Inflammatory macrophage treated with lipopolysaccharide for 4 hours (primary cell): ENCODE measurements around the gene MAML3.

Source experiments
- DNase-seq: peaks from one replicate; pipeline ENCODE4 v3.0.0-alpha.2; 2020

The MAML3 gene

DNA sequence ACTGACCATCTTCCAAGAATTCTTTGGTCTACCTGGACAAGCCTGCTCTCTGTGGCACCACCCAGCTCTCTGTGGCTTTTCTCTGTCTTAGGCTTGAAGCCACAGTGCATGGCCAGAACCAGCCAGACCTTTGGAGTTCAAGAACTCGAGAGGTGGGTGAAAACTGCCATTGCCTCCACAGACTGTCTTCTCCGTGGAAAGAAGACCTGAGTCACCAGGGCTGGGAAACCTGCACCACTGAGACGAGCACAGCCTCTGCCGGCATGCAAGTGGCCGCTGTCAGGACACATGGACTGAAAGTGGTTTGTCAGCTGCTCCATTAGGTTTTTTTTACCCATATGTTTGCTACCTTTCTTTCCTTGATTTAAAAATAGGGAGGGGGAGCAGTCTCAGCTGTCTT, 413.9 kb downstream of the MAML3 start:
- DNase-seq, result no peak

DNA sequence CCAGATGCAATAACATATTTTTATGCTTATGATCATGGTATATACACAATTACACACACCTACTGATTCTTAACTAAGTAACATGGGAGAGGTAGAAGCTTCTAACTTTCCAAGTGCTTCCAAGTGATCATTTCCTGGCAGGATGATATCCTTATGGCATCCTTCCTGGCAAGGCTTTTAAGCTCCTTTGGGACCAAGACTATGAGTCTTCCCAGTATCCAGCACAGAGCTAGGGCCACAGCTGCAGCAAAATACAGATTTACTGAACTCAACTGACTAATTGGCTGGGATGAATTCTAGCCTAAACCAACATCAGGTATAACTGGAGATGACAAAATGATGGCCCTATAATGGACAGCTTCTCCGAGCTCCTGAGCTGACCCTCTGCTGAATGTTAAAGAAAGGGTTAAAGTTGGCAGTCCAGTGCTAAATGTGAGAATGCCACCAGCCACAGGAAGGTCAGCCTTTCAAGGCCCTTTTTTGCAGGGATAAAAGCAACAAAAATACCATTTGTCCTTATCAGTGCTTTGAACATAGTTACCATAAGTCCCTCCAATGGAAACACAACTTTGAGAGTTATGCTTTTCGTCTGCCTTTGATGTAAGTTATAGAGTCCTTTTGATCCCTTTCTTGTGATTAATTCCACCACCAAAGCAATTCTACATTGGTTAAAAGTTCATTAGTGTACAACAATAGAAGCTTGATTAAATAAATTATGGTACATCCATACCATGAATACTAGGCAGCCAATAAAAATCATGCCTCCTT, 415.0 kb downstream of the MAML3 start:
- DNase-seq, result no peak

DNA sequence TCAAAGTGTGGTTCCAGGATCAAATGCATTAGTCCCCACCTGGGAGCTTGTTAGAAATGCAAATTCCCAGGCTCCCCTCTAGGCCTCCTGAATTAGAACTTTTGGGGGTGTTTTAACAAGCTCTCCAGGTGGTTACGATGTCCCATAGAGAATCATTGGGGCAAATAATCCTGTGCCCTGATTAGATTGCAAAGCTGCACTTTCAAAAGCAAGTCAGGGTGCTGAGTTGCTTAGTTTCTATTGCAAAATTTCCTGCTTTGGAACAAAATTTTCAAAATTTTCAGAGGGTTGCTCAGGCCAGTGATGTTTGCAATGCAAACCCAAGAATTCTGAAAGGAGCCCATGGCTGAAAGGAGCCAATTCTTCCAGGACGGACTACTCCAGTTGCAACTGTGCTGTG, 417.3 kb downstream of the MAML3 start:
- DNase-seq, result peak; percentile 51

DNA sequence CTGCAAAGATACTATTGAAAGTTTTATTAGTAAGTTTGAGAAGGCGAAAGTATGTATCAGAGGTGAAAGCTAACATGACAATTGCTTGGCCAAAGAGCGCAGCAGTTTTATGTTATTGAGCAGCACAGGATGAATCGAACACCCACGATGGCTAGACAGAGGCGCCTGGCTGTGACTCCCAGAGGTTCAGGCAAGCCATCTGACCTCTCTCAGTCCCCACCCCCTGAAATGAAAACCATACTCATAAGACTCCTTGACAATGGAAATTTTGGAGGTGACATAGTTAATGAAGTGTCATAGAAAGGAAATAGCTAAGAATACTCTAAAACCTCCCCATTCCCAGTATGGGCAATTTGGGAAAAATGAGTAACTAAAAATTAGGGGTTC, 417.7 kb downstream of the MAML3 start:
- DNase-seq, result peak; percentile 31

DNA sequence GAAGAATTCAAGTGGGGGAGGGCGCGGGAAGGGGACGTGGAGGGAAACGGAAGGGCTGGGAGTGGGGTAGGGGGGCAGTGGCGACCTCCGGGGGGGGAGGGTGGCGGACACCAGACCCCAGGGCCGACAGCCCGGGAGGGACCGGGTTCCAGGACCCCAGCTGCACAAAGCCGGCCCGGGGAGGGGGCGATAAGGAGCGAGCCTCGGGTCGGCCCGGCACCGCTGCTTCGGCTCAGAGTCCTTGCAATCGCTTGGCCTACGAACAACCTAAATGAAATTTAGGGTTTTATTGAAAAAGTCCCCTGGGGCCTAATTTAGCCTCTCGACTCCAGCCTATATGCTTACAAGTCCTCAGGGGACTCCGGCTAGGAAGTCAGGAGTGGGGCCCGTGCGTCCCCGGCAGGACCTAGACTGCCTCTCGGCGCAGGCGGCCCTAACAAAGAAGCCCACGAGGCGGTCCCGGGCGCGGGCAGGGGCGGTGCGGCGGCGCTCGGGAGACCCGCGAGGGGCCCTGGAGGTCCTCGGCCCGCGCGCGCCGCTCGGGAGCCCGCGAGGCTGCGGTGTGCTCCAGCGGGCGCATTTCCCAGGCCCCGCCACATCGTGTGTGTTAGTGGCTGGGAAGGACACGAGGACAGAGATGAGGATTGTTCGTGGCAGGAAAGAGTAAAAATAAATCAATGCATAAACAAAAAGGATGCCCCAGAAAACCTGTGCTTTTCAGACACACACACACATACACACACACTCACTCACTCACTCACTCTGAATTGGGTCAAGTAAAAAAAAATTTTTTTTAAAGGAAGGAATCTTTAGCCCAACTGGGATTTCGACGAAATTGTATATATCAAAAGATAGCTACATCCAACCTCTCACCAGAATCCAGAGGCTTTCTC, 418.4 kb downstream of the MAML3 start:
- no peak for DNase-seq

DNA sequence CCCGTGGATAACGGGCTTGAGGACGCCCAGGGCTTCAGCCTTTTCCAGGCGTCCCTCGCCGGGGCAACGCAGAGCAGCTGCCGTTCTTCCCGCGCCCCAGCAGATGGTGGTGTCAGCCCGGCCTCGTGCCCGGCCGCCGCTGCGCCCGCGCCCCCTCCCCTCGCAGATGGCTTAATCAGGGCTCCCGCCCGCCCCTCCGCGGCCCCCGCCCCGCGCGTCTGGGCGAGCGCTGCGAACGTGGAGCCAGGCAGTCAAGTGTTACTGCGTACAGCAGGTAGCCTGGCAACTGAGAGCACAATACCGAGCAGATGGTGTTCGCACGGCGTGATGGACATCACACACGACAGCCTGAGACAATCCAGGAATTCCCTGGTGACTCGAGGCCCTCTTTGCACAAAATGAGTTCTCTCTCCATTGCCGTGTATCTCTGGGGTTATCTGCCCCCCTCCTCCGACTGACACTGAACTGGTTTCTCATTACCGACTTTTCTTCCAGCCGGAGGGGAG, 419.1 kb downstream of the MAML3 start:
- peak; percentile 71 for DNase-seq

DNA sequence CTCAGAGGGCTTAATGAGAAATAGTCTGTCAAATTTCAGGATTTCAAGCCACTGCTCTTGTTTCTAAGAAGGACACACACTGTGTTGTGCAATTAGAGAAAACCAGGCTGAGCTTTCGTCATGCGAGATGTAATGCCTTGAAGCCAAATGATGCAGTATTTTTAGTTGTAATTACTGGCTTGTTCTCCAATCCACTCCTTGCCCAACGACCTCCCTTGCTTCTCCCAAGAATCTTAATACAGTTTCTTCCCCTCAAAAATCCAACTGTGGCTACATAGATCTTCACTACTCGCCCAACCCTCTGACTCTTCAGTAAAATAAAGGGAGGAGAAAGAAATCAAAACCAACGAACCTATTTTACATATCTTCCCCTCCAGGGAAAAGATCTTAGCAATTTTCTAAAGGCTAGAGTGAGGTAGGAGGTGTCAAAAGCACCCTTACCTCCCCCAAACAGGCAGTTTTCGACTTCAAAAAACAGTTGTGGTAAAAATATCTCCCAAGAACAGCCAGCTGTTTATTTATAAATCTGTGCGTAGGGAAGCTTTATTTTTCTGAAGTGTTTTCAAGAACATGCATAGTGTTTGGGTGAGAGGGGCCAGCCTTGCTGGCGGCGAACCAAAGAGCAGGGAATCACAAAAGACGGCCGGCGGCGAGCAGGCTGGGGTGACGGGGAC, 419.6 kb downstream of the MAML3 start:
- peak; percentile 96 for DNase-seq

DNA sequence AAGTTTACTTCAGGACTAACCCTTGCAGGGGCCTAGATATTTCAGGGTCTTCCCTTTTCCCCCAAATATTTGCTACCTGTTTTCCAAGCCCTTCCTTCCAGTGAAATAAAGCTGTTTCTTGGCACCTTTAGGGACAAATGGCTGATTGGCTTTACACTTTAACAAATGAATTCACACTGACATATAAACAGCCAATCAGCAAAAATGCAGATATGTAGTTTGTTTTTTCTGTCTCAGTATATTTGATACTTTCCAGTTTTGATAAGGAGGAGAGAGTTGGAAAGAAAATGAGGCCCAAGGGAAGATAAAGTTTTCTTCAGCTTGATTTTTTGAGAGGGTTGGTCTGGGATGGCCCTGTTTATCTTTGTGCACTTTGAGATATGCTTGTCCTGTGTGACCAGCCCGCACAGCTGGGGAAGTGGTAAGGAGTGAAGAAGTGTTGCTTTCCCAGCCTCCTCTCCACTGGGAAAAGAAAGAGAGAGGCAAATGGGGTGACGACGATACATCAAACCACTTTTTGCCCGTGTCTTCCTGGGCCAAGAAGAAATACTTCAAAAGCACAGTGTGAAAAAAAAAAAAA, 420.9 kb downstream of the MAML3 start:
- DNase-seq, result no peak

DNA sequence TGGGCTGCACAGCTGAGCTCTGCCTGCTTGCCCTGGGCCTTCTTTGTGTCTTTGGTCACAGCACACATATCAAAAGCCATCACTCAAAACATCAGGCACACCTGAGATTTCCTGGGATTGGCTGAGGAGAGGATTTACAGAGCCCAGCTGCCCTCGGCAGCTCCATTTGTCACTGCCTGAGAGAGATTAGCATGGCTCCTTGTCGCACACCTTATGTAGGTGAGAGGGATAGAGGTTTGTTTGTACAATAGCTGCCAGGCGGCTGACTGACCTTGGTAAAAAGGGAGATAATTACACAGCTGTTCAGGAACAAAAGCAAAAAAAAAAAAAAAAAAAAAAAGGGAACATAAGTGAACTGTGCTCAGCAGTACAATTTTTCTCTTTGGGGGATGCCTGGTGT, 425.1 kb downstream of the MAML3 start:
- DNase-seq, result no peak

DNA sequence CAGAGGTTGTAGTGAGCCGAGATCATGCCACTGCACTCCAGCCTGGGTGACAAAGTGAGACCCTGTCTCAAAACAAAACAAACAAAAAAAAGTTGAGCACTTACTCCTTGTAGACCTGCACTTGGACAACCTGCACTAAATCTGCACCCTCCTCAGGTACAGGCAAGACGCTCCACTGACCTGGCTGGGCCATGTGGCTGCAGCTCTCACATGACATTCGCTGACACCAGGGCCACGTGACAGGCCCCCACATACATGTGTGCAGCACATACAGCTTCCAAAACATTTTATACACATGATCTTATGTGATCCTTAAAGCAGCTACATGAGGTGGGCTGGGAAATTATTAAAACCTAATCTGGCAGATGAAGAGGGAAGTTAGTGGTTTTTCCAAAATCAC, 425.8 kb downstream of the MAML3 start:
- no peak for DNase-seq

DNA sequence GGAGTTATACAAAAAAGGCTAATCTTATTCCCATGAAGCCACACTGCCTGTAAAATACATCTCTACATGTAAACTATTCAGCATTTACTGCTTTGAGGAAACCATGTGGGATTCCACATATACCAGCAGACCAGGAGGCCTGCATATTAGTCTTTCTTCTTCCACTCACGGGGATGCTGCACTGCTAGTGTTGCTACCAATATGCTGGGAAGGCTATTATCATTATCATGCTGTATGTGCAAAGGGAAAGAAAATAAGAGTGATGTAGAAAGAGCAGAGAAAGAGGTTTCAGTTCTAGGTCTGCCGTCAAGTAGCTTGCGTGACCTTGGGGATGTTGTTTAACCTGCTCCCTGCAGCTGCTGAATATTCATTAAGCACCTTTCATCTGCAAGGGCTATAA, 427.4 kb downstream of the MAML3 start:
- no peak for DNase-seq

DNA sequence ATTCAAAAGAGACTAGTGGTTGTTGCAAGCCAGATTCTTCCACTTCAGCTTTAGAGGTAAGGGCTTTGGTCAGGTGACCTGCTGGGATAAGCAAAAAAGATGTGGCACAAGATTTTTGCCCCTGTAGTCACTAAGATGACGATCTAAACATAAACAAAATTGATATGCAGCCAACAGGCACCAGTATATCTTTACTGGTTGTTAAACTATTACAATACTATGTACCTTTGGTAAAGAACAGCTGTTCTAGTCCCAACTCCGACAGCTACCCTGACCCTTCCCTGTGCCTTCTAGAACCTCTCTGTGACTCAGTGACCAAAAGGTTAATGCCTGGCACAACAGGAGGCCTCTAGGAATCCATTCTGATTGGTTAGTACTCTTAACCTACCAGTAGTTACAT, 428.7 kb downstream of the MAML3 start:
- no peak for DNase-seq

DNA sequence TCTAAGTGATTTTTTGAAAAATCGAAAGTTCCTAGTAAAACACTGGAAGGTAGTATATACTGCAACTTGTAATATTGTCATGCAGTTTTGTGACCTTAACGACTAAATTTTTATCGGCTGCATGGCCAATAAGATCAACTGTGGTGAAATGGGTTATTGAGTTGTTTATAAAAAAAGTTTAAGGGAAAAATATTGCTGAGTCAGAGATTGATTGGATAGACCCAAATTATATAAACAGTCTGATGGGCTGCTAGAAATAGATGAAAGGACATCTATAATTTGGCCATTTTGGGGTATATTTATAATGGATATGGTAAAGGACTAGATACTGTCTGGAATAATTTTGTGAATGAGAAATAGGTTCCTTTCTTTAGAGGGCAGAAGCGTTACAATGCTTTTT, 432.2 kb downstream of the MAML3 start:
- no peak for DNase-seq

DNA sequence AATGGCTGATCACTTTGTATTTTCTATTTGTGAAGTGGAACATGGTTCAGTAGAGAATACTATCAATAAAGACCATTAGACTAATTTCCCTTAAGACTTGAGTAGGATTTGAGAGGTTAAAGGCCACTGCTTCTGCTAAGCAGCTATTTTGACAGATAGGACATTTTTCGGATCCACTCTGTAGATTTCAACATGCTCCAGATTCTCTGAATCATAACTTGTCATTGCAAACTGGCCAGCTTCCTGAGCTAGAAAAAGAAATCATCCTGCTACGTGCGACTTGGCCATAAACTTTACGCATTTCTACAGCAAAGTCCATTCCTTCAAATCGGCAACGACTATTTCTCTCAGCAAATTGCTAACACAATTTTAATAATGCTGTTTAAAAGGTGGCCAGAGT, 433.2 kb downstream of the MAML3 start:
- no peak for DNase-seq

DNA sequence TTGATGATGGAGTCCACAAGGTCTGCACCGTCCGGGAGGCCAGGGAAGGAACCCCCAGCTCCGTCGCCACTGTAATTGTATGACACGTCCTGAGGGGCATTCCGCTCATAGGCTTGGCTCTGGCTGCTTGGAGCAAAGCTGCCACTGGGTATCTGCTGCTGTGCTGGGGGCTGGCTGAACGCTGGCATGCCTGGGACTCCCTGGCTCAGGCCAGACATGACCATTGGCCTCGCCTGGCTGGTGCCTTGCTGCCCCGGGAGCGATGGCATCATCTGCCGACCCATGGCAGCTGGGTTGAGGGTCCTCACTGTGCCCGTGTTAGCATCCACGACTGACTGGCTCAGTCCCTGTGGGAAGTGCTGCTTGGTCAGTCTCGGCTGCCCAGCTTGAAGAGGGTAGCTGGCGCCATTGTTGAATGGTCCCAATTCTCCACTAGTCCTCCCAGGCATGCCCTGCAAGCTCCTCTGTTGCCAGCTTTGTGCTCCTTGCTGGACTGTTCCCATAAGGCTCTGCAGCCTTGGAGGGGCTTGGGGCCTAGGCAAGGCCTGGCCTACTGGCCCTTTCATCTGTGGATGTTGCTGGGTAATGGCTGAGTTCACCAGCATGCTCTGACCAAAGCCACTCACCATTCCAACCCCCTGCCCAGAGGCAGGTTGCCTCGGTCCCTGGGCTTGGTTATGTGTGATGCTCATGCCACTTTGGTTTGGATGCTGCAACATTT, 434.4 kb downstream of the MAML3 start:
- no peak for DNase-seq

DNA sequence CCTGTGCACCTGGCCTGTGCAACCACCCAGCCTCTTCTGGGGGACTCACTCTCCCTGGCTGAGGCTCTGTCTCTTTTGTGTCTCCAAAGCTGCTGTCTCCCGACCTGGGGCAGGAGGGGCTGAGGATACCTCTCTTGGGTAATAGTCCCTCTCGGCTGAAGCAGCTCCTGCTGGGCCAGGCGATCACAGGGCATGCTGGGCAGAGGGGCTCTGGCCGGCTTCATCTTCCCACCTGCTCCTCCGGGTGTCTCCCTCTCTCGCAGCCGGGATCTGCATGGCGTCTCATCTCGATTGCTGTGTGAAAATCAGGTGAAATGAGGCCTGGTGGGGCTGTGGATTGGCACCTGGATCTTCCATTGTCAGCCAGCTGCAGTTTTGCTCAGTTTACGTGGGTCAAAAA, 435.2 kb downstream of the MAML3 start:
- no peak for DNase-seq

DNA sequence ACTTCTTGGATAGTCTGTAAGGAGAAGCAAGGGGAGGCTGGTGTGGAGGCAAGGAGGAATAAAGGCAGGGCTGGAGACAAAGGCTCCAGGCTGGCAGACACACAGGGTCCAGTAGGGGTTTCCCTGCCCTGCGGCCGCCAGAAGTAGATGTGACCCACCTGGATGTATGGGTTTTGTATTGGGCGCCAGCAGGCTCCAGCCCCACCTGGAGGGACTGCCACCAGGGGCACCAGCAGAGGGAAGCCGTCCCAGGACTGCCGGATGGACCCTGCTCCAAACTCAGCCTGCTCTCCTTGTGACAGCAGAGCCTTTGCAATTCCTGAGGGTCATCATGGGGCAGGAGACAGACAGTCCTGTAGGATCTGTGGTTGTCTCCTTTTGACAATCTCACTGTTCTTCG, 435.6 kb downstream of the MAML3 start:
- DNase-seq, result no peak

DNA sequence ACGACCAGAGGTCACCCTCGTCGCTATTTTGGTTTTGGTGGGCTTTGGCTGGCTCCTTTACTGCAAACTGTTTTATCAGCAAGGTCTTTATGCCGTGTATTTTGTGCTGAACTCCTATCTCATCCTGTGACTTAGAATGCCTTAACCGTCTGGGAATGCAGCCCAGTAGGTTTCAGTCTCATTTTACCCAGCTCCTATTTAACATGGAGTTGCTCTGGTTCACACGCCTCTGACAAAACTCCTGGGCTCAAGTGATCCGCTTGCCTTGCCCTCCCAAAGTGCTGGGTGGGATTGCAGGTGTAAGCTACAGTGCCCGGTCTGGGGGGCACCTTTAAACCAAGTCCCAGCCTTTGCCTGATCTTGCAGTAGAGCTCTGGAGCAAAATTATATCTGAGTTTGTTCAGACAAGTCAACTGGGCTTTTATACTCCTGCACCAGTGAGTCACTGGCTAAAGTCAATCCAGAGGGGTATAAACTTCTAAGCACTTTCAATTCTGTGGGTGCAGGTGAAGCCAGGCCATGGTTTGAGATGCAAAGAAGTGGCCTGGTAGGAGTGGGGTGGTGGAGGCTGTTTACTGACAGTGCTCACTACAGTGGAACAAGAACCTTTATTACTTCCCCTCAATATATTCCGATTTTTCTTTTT, 438.1 kb downstream of the MAML3 start:
- DNase-seq, result no peak

DNA sequence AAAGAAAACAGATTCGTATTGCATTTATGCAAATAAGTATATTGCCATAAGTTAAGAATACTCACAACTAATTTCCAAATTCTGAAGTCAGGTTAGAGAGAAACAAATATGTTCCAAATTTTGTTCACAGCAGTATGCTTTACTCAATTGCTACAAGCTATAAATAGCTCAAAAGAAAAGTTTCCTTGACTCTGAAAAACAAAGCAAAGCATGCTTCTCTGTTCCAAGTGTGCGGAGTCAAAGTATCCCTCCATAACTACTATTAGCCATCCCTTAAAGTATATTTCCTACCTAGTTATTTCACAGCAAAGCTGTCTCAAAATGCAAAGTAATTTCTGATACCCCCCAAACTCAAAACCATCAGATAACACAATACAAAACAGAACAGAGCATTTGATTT, 441.1 kb downstream of the MAML3 start:
- no peak for DNase-seq

DNA sequence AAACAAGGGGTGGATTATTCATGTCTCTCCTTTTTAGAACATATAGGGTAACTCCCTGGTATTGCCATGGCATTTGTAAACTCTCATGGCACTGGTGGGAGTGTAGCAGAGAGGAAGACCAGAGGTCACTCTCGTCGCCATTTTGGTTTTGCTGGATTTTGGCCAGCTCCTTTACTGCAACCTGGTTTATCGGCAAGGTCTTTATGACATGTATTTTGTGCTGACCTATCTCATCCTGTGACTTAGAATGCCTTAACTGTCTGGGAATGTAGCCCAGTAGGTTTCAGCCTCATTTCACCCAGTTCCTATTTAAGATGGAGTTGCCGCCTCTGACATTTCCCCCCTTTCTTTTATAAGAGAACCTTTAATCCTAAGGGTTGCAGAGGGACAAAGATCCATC, 442.5 kb downstream of the MAML3 start:
- DNase-seq, result no peak

DNA sequence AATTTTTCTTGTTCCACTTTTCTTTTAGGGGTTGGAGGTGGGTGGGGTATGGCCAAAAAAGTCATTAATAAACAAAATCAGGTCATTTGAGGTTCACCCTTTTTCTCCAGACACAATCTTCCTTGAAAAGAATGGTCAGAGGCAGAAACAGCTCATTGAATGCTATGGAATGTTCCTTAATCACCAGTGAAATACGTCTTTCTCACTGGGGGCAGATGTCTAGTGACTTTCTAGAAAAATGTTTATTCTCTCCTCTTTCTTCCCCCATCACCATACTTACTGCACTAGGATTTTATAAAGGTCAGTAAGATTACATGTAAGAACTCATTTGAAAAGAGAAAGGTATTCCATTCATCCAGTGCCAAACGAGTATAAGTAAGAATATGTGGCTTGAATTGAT, 443.9 kb downstream of the MAML3 start:
- DNase-seq, result no peak

DNA sequence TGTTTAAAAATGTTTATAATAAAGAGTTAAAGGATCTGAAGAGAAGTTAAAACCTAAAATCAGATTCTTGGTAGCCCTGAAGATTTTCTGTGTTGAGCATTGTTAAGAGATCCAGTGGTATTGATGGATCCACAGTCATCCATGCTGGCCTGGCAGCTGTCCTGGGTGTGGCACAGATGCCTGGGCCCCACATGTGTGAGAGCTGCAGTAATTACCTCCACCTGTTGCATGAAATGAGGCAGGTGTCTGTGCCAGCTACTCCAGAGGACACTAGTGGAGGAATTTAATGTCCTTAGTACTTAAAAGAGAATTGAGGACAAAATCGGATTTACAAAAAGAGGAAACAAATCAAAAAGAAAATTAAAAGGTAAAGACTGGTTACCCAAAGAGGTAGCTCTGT, 444.3 kb downstream of the MAML3 start:
- DNase-seq, result no peak
